Measurements from ENCODE around the gene CRACR2B. TPM values are rescaled to one million over a fixed set of nuclear protein-coding genes. Genes with fewer than 3 reads are reported as not detected.

CRACR2B gene
- total RNA-seq, 2 experiments from 2014 or later, result 17.2 to 18.7 TPM

GRCh38 chr11:803770-804598 is 23.7 kb upstream of the CRACR2B start:
- peak overlapping the region; percentile 82 for H3K4me3 Mint-ChIP-seq
- ChIA-PET CTCF (interaction anchor here (2.2 kb wide), 1 partner anchor 15 kb away, joined by 4 read pairs; no protein-coding TSS in a partner anchor), POLR2A (interaction anchor here (0.8 to 2.4 kb wide), 5 partner anchors 12 to 47 kb away, joined by 3 to 9 read pairs (median 3); partner anchors contain the start of gene GATD1)
- ATAC-seq (no peak), DNase-seq (no peak)
- peak overlapping the region; percentile 78 for H3K27ac Mint-ChIP-seq
- H3K36me3 Mint-ChIP-seq (ENCODE audit: low read depth), result peaks cover 20% of the 10 kb centered on the region
- no peaks in the 10 kb centered on the region for H3K27me3 Mint-ChIP-seq (ENCODE audit: low read depth)
- peaks cover 27% of the 10 kb centered on the region for H3K4me1 Mint-ChIP-seq (ENCODE audit: low read depth)
- H3K9me3 Mint-ChIP-seq (ENCODE audit: insufficient read depth), result no peaks in the 10 kb centered on the region

DNA sequence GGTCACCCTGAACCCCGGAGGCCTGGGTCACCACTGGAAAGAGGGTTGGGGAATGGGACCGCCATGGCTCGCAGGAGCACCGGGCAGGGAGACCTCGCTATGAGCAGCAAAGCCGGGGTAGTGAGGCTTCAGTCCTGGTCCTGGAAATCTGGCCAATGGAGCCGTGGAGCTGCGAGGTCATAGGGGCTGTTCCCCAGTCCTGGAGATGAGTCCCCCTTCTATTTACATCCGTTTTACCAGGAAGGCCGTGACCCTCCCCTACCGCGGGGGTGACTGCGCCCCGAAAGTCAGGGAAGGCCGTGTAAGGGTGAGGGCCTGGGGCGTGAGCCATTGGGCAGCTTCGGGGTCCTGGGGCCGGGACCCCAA is 23.1 kb upstream of the CRACR2B start:
- ATAC-seq (no peak), DNase-seq (no peak)
- peaks cover 18% of the 10 kb centered on the region for H3K36me3 Mint-ChIP-seq (ENCODE audit: low read depth)
- no peaks in the 10 kb centered on the region for H3K27me3 Mint-ChIP-seq (ENCODE audit: low read depth)
- no peaks in the 10 kb centered on the region for H3K9me3 Mint-ChIP-seq (ENCODE audit: insufficient read depth)
- peaks cover 27% of the 10 kb centered on the region for H3K4me1 Mint-ChIP-seq (ENCODE audit: low read depth)
- CTCF ChIA-PET, result interaction anchor here (2.2 kb wide), 1 partner anchor 15 kb away, joined by 4 read pairs; no protein-coding TSS in a partner anchor
- H3K4me3 Mint-ChIP-seq, result peak overlapping the region; percentile 82
- H3K27ac Mint-ChIP-seq, result peak overlapping the region; percentile 78
- POLR2A ChIA-PET, result interaction anchor here (0.8 to 2.4 kb wide), 4 partner anchors 15 to 48 kb away, joined by 3 to 9 read pairs (median 4); partner anchors contain the start of gene GATD1

- peak; percentile 56 for DNase-seq
- POLR2A ChIA-PET, result interaction anchor here (0.6 to 2.3 kb wide), 8 partner anchors 10 to 228 kb away, joined by 3 to 27 read pairs (median 6); partner anchors contain the start of genes PNPLA2 and TSPAN4
- no peaks in the 10 kb centered on the region for H3K9me3 Mint-ChIP-seq (ENCODE audit: insufficient read depth)
These were observed 19.1 kb upstream of the CRACR2B start for GRCh38 chr11:808427-809286.

DNA sequence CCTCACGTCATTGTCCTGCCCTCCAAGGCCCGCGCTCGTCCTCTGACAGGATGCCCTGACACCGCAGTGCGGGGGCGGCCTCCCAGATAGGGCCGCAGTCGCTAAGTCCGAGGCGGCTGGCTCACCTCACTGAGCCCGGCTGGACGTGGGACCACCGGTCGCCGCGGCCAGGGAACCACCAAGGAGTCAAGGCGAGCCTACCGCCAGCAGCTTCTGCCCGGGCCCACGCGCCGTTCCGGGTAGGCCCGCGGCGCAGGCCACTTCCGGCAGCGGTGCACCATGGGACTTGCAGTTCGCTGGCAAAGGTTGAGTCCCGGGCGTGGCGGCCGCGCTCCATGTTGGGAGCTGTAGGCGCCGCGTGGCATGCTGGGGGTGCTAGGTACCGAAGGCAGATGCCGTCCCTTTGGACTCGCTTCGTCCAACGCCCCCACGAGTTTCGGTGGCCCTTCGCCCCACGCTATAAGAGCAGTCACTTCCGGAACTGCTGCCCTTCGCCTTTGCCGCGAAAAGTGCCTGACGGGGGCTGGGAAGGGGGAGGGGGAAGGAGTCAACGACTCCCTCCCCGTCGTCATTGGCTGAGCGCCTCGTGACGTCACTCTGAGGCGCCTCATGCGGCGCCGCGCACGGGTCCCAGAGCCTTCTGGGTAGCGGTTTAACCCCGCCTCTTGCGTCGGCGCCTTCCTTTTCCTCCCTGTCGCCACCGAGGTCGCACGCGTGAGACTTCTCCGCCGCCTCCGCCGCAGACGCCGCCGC is 18.3 kb upstream of the CRACR2B start, which contains the start of gene RPLP2:
Gene RPLP2 (plus strand): TSS at position 681 of the 753 bp plus-strand sequence. CDS start 268 bp downstream, outside the sequence.
- Mint-ChIP-seq H3K36me3 (ENCODE audit: low read depth) (peaks cover 39% of the 10 kb centered on the region), H3K4me1 (ENCODE audit: low read depth) (peaks cover 45% of the 10 kb centered on the region), H3K27ac (peak within 1 kb of the TSS; percentile 97), H3K4me3 (peak within 1 kb of the TSS; percentile 93), H3K9me3 (ENCODE audit: insufficient read depth) (no peaks in the 10 kb centered on the region), H3K27me3 (ENCODE audit: low read depth) (no peaks in the 10 kb centered on the region)
- POLR2A ChIA-PET, result interaction anchor here (0.6 to 2.3 kb wide), 9 partner anchors 10 to 83 kb away, joined by 3 to 27 read pairs (median 6); partner anchors contain the start of genes PNPLA2 and TSPAN4
- DNase-seq (peak; percentile 98), ATAC-seq (peak; percentile 85)
- CTCF ChIA-PET, result interaction anchor here (0.5 to 1.9 kb wide), 5 partner anchors 10 to 231 kb away, joined by 3 to 5 read pairs (median 3); partner anchors contain the start of genes CD151 and TSPAN4

More at GRCh38 chr11:808427-809286, 19.1 kb upstream of the CRACR2B start:
- Mint-ChIP-seq H3K27me3 (ENCODE audit: low read depth) (no peaks in the 10 kb centered on the region), H3K36me3 (ENCODE audit: low read depth) (peaks cover 39% of the 10 kb centered on the region), H3K4me3 (peak overlapping the region; percentile 93), H3K27ac (peak overlapping the region; percentile 97), H3K4me1 (ENCODE audit: low read depth) (peaks cover 48% of the 10 kb centered on the region)
- ATAC-seq, result no peak
- CTCF ChIA-PET, result interaction anchor here (0.5 to 1.9 kb wide), 5 partner anchors 11 to 230 kb away, joined by 3 to 5 read pairs (median 3); partner anchors contain the start of genes CD151 and TSPAN4

DNA sequence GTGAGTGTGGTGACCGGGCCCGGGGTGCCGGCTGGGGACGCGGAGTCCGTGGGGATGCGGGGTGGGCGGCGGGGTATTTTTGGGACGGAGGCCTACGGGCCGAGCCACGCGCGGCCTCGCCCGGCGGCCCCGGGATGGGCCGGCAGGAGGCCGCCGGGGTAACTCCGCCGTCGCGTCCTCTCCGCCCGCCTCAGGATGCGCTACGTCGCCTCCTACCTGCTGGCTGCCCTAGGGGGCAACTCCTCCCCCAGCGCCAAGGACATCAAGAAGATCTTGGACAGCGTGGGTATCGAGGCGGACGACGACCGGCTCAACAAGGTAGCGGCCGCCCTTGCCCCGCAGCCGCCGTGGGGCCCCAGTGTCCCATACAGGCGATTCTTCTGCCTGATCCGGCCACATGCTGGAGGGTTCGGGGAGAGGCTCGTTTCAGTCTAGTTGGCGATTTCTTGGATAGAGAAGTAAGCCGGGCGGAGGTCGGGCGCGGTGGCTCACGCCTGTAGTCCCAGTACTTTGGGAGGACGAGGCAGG is 17.6 kb upstream of the CRACR2B start:
- ChIA-PET POLR2A (interaction anchor here (0.7 to 2.3 kb wide), 8 partner anchors 10 to 84 kb away, joined by 3 to 27 read pairs (median 6); partner anchors contain the start of genes PNPLA2 and TSPAN4), CTCF (interaction anchor here (1.0 to 1.5 kb wide), 2 partner anchors 10 to 22 kb away, joined by 3 read pairs; partner anchors contain the start of gene CD151)
- peaks cover 45% of the 10 kb centered on the region for H3K4me1 Mint-ChIP-seq (ENCODE audit: low read depth)
- H3K4me3 Mint-ChIP-seq, result peak overlapping the region; percentile 93
- peaks cover 39% of the 10 kb centered on the region for H3K36me3 Mint-ChIP-seq (ENCODE audit: low read depth)
- peak overlapping the region; percentile 97 for H3K27ac Mint-ChIP-seq
- no peaks in the 10 kb centered on the region for H3K27me3 Mint-ChIP-seq (ENCODE audit: low read depth)
- peak; percentile 8 for ATAC-seq
- no peaks in the 10 kb centered on the region for H3K9me3 Mint-ChIP-seq (ENCODE audit: insufficient read depth)
- no peak for DNase-seq

DNA sequence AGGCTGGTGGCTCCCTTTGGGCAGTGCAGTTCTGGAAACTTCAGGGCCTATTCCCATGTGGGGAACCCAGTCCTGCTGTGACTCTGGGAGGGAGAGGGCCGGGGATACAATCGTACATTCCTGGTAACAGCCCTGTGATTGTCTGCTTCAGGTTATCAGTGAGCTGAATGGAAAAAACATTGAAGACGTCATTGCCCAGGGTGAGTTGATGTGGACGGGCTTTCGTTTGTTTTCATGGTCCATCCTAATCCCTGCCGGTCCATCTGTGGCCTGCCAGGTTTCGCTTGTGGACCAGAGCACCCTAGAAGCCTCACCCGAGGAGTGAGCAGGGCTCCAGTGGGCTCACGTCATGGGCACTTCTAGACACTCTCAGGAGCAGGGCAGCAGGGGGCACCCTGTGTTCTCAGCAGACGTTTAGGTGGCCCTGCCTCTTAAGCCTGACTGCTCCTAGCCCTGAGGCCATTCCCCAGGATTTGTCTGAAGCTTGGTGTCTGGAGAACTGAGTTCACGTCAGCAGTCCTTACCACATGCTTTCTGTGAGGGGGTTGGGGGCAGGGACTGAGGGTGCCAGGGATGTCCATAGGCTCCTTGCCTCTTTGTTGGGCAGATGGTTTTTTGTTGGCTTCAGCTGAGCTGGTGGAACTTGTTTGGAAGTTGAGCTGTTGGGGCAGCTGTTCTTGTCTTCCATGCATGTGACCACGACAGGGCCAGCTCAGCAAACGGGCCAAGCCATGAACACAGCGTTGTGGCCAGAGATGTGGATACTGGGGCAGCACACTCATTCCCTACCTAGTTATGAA is 16.1 kb upstream of the CRACR2B start:
- ChIA-PET POLR2A (no interaction called here), CTCF (interaction anchor here (1.8 kb wide), 1 partner anchor 8 kb away, joined by 6 read pairs; no protein-coding TSS in a partner anchor)
- Mint-ChIP-seq H3K27me3 (ENCODE audit: low read depth) (no peaks in the 10 kb centered on the region), H3K36me3 (ENCODE audit: low read depth) (peaks cover 39% of the 10 kb centered on the region), H3K9me3 (ENCODE audit: insufficient read depth) (no peaks in the 10 kb centered on the region), H3K27ac (peak overlapping the region; percentile 89), H3K4me1 (ENCODE audit: low read depth) (peaks cover 42% of the 10 kb centered on the region), H3K4me3 (peak overlapping the region; percentile 93)
- DNase-seq, result no peak
- no peak for ATAC-seq

- Mint-ChIP-seq H3K36me3 (ENCODE audit: low read depth) (peaks cover 39% of the 10 kb centered on the region), H3K9me3 (ENCODE audit: insufficient read depth) (no peaks in the 10 kb centered on the region), H3K4me1 (ENCODE audit: low read depth) (peaks cover 42% of the 10 kb centered on the region), H3K4me3 (peak overlapping the region; percentile 28), H3K27ac (peak overlapping the region; percentile 52), H3K27me3 (ENCODE audit: low read depth) (no peaks in the 10 kb centered on the region)
- CTCF ChIA-PET, result interaction anchor here (1.8 kb wide), 1 partner anchor 7 kb away, joined by 6 read pairs; no protein-coding TSS in a partner anchor
- POLR2A ChIA-PET, result interaction anchor here (1.4 kb wide), 1 partner anchor 18 kb away, joined by 3 read pairs; no protein-coding TSS in a partner anchor
- no peak for DNase-seq
- no peak for ATAC-seq
These were observed 15.3 kb upstream of the CRACR2B start for GRCh38 chr11:812390-812789.

DNA sequence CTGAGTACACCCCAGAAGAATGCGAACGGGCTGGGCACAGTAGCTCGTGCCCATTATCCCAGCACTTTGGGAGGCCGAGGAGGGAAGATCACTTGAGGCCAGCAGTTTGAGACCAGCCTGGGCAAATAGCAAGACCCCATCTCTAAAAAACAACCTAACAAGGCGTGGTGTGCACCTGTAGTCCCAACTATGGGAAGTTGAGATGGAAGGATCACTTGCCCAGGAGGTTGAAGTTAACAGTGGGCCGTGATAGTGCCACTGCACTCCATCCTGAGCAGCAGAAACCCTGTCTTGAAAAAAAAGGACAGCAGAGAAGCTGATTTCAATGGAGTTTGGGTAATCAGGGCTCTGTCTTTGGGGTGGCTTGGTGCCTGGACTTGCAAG is 14.7 kb upstream of the CRACR2B start:
- H3K9me3 Mint-ChIP-seq (ENCODE audit: insufficient read depth), result no peaks in the 10 kb centered on the region
- H3K27ac Mint-ChIP-seq, result no peak overlapping the region
- ATAC-seq, result no peak

GRCh38 chr11:813456-814096 is 14.1 kb upstream of the CRACR2B start:
- no peaks in the 10 kb centered on the region for H3K9me3 Mint-ChIP-seq (ENCODE audit: insufficient read depth)
- peaks cover 36% of the 10 kb centered on the region for H3K36me3 Mint-ChIP-seq (ENCODE audit: low read depth)
- no peak overlapping the region for H3K4me3 Mint-ChIP-seq
- H3K27me3 Mint-ChIP-seq (ENCODE audit: low read depth), result no peaks in the 10 kb centered on the region
- H3K27ac Mint-ChIP-seq, result peak overlapping the region; percentile 55
- peaks cover 35% of the 10 kb centered on the region for H3K4me1 Mint-ChIP-seq (ENCODE audit: low read depth)
- ATAC-seq (no peak), DNase-seq (no peak)
- POLR2A ChIA-PET, result interaction anchor here (1.4 kb wide), 1 partner anchor 16 kb away, joined by 3 read pairs; no protein-coding TSS in a partner anchor
- CTCF ChIA-PET, result no interaction called here

More for the DNA sequence above, 14.7 kb upstream of the CRACR2B start:
- peaks cover 36% of the 10 kb centered on the region for H3K36me3 Mint-ChIP-seq (ENCODE audit: low read depth)
- H3K4me1 Mint-ChIP-seq (ENCODE audit: low read depth), result peaks cover 36% of the 10 kb centered on the region
- no peak overlapping the region for H3K4me3 Mint-ChIP-seq
- DNase-seq, result no peak
- H3K27me3 Mint-ChIP-seq (ENCODE audit: low read depth), result no peaks in the 10 kb centered on the region
- ChIA-PET POLR2A (interaction anchor here (1.4 kb wide), 1 partner anchor 17 kb away, joined by 3 read pairs; no protein-coding TSS in a partner anchor), CTCF (no interaction called here)
